Stimulated activated CD8-positive, alpha-beta memory T cell treated with anti-CD3 and anti-CD28 coated beads, Interleukin-2, amount 100 ng/mL, for 1 hour (primary cell): ENCODE results near the gene AP2A1.
A peak's percentile ranks its signal among the peaks of the same experiment; 100 is the strongest.

ENCODE experiments used
- DNase-seq, 2 donors: peaks; one replicate each; pipeline ENCODE4 v3.0.0-alpha.2; 2020; ENCODE audit warnings: low read depth in 2 of 2

Gene AP2A1

GRCh38 chr19:49793561-49793840 is 26.7 kb downstream of the AP2A1 start:
- no peak for DNase-seq

GRCh38 chr19:49795615-49796014 is 28.8 kb downstream of the AP2A1 start:
- DNase-seq, result no peak

- no peak for DNase-seq
Measured at GRCh38 chr19:49798574-49798973, 31.8 kb downstream of the AP2A1 start.

- DNase-seq, result no peak
Measured at GRCh38 chr19:49799271-49799797, 32.5 kb downstream of the AP2A1 start.

- DNase-seq, result no peak
Measured at GRCh38 chr19:49799798-49800376, 33.1 kb downstream of the AP2A1 start.

- no peak for DNase-seq
Measured at GRCh38 chr19:49800771-49801170, 34.0 kb downstream of the AP2A1 start.

- DNase-seq, result no peak
Measured at GRCh38 chr19:49801401-49801888, 34.6 kb downstream of the AP2A1 start.

- no peak for DNase-seq
Measured at GRCh38 chr19:49801966-49802661, 35.3 kb downstream of the AP2A1 start.

- no peak for DNase-seq
Measured at GRCh38 chr19:49802836-49803528, 36.2 kb downstream of the AP2A1 start.

- no peak for DNase-seq
Measured at GRCh38 chr19:49803529-49803856, 36.7 kb downstream of the AP2A1 start.

GRCh38 chr19:49805822-49806619 is 39.2 kb downstream of the AP2A1 start:
- DNase-seq, result no peak

GRCh38 chr19:49806620-49806959 is 39.8 kb downstream of the AP2A1 start:
- DNase-seq, result no peak

GRCh38 chr19:49807058-49807903 is 40.5 kb downstream of the AP2A1 start:
- no peak for DNase-seq

- no peak for DNase-seq
Measured at GRCh38 chr19:49807904-49808675, 41.3 kb downstream of the AP2A1 start.

GRCh38 chr19:49808711-49809159 is 41.9 kb downstream of the AP2A1 start:
- peak; percentile 62 to 83 for DNase-seq

- peak in 1 of 2 donors; percentile 21 for DNase-seq
Measured at GRCh38 chr19:49809160-49809940, 42.5 kb downstream of the AP2A1 start.

- DNase-seq, result no peak
Measured at GRCh38 chr19:49809941-49810389, 43.2 kb downstream of the AP2A1 start.

GRCh38 chr19:49811328-49811727 is 44.5 kb downstream of the AP2A1 start:
- DNase-seq, result no peak

- no peak for DNase-seq
Measured at GRCh38 chr19:49812452-49812996, 45.7 kb downstream of the AP2A1 start.
